Gastrocnemius medialis (tissue), 4 donors: ENCODE measurements around the gene MPV17. TPM values are rescaled to one million over a fixed set of nuclear protein-coding genes. Genes with fewer than 3 reads are reported as not detected.
A peak's percentile ranks its signal among the peaks of the same experiment; 100 is the strongest.
"Not testable (repeated sequence)": the region's sequence is repeated elsewhere in the genome, so short reads cannot be mapped to it uniquely, and the experiment has no call there.

ENCODE experiments used
- ATAC-seq, 2 donors: fragments of 150-250 bp; one replicate each; pipeline ENCODE4 v1.9.1; 2016
- DNase-seq, 2 donors: peaks; one replicate each; pipeline ENCODE4 v3.0.0-alpha.2; 2019
- H3K27ac ChIP-seq, 4 donors: fragments of 200-600 bp; sonication (generic); 1 replicate in 1 of 4; 2 replicates in 3 of 4; pipeline ENCODE4 v1.5.1; 2016 to 2018; ENCODE audit warnings: mild to moderate bottlenecking in 2 of 4, moderate library complexity in 1 of 4
- H3K27me3 ChIP-seq, 3 donors: fragments of 200-600 bp; sonication (generic) in 2 of 3; 1 replicate in 1 of 3; 2 replicates in 2 of 3; pipeline versions ENCODE4 v1.5.1 to v1.6.0; 2016 to 2019; ENCODE audit warnings: mild to moderate bottlenecking in 1 of 3, moderate library complexity in 1 of 3
- H3K36me3 ChIP-seq, 2 donors: fragments of 200-600 bp; sonication (generic) in 1 of 2; one replicate each; pipeline ENCODE4 v1.5.1; 2017 to 2018
- H3K4me1 ChIP-seq, 2 donors: fragments of 200-600 bp; sonication (generic) in 1 of 2; one replicate each; pipeline ENCODE4 v1.5.1; 2016 to 2017; ENCODE audit warnings: mild to moderate bottlenecking in 2 of 2
- H3K4me3 ChIP-seq, 4 donors: fragments of 200-600 bp; sonication (generic) in 3 of 4; 1 replicate in 1 of 4; 2 replicates in 3 of 4; pipeline ENCODE4 v1.5.1; 2016 to 2019; ENCODE audit warnings: mild to moderate bottlenecking in 2 of 4
- H3K9me3 ChIP-seq, 3 donors: fragments of 200-600 bp; sonication (generic) in 2 of 3; 1 replicate in 1 of 3; 2 replicates in 2 of 3; pipeline ENCODE4 v1.5.1; 2016 to 2019
- CTCF ChIP-seq, 5 experiments: fragments of 450-650 bp in 3 of 5; fragments of 200-600 bp in 2 of 5; sonication (generic) in 2 of 5; IDR thresholded peaks in 4 of 5; conservative IDR thresholded peaks in 1 of 5; 1 replicate in 4 of 5; 2 replicates in 1 of 5; pipeline ENCODE4 v1.5.1; 2016 to 2019; ENCODE audit warnings: antibody characterized with exemption in 5 of 5, mild to moderate bottlenecking in 3 of 5, moderate library complexity in 3 of 5
- POLR2A ChIP-seq, 2 donors: fragments of 450-650 bp; IDR thresholded peaks; one replicate each; pipeline ENCODE4 v1.6.1; 2017; ENCODE audit warnings: antibody characterized with exemption in 2 of 2, mild to moderate bottlenecking in 2 of 2, moderate library complexity in 2 of 2
- in situ Hi-C, 4 donors: fragments of 200-750 bp; cut with MboI; loops; one replicate each; pipeline versions ENCODE4 v1.15.0 to v1.8.0; 2017; ENCODE audit warnings: low sequenced_read_pairs in 4 of 4
- intact Hi-C: fragments of 100-400 bp; cut with DNase I; formaldehyde crosslinking; loops from one replicate; pipeline ENCODE4 v1.15.1; 2023; ENCODE audit warnings: low total_unique reads
- total RNA-seq, 4 donors: library from RNA; depleted of rRNA; stranded (reverse); fragments of >200 nt; gene quantifications; one replicate each; pipeline versions ENCODE4 v1.1.0 to v1.2.3, GENCODE V29; 2016

Gene MPV17
- total RNA-seq, 4 donors from 2014 or later, result 9.9 to 16.0 (median 11.5) TPM

GRCh38 chr2:27356056-27356381 lies 33.1 kb upstream of the MPV17 start:
- ATAC-seq (peak; percentile 52 to 53), DNase-seq (peak; percentile 63 to 79)
- peak overlapping the region; percentile 92 to 99 (median 94) for H3K27ac ChIP-seq
- intact Hi-C loops (loop anchor here (1.0 to 5.0 kb wide), 4 partner anchors 33 to 144 kb away; partner anchors contain the start of genes ATRAID, MPV17, PPM1G and SLC5A6), in situ Hi-C loops (no loop called here)
- no peaks in the 10 kb centered on the region for H3K9me3 ChIP-seq
- H3K27me3 ChIP-seq, result no peaks in the 10 kb centered on the region
- TF ChIP-seq POLR2A (IDR thresholded peaks at IDR 0.05) (no peak), CTCF (IDR thresholded peaks at IDR 0.05 in 4 of 5, conservative IDR thresholded peaks at IDR 0.05 in 1 of 5) (no peak)
- H3K4me1 ChIP-seq, result peaks cover 42 to 53% of the 10 kb centered on the region in 2 donors
- H3K4me3 ChIP-seq, result peak overlapping the region; percentile 69 to 98 (median 93)
- no peaks in the 10 kb centered on the region for H3K36me3 ChIP-seq

- intact Hi-C loops (no loop called here), in situ Hi-C loops (no loop called here)
- TF ChIP-seq POLR2A (IDR thresholded peaks at IDR 0.05) (no peak), CTCF (IDR thresholded peaks at IDR 0.05 in 4 of 5, conservative IDR thresholded peaks at IDR 0.05 in 1 of 5) (no peak)
- H3K9me3 ChIP-seq, result no peaks in the 10 kb centered on the region
- H3K27ac ChIP-seq, result peak overlapping the region; percentile 92 to 99 (median 94)
- no peak overlapping the region for H3K4me3 ChIP-seq
- no peak for ATAC-seq
- peaks cover 42 to 53% of the 10 kb centered on the region in 2 donors for H3K4me1 ChIP-seq
- DNase-seq, result no peak
- no peaks in the 10 kb centered on the region for H3K36me3 ChIP-seq
- no peaks in the 10 kb centered on the region for H3K27me3 ChIP-seq
Observed at GRCh38 chr2:27354597-27354927, 31.7 kb upstream of the MPV17 start.

GRCh38 chr2:27353762-27354596 lies 31.1 kb upstream of the MPV17 start:
- in situ Hi-C loops, result no loop called here
- Histone ChIP-seq H3K27me3 (no peaks in the 10 kb centered on the region), H3K4me3 (no peak overlapping the region), H3K36me3 (no peaks in the 10 kb centered on the region), H3K27ac (peak overlapping the region; percentile 92 to 99 (median 94)), H3K4me1 (peaks cover 42 to 53% of the 10 kb centered on the region in 2 donors), H3K9me3 (no peaks in the 10 kb centered on the region)
- intact Hi-C loops, result no loop called here
- ATAC-seq (peak in 1 of 2 donors; percentile 29), DNase-seq (peak; percentile 40 to 80)
- TF ChIP-seq CTCF (IDR thresholded peaks at IDR 0.05 in 4 of 5, conservative IDR thresholded peaks at IDR 0.05 in 1 of 5), result no peak
- TF ChIP-seq POLR2A (IDR thresholded peaks at IDR 0.05), result no peak

GRCh38 chr2:27353386-27353761 lies 30.5 kb upstream of the MPV17 start:
- in situ Hi-C loops, H3K4me3 ChIP-seq, H3K27me3 ChIP-seq, ATAC-seq, H3K9me3 ChIP-seq, H3K36me3 ChIP-seq, intact Hi-C loops, DNase-seq: not testable (repeated sequence)
- peaks cover 40 to 53% of the 10 kb centered on the region in 2 donors for H3K4me1 ChIP-seq
- H3K27ac ChIP-seq, result peak overlapping the region; percentile 92 to 99 (median 94)

- ATAC-seq, result no peak
- H3K4me1 ChIP-seq, result peaks cover 29 to 47% of the 10 kb centered on the region in 2 donors
- intact Hi-C loops (no loop called here), in situ Hi-C loops (no loop called here)
- no peaks in the 10 kb centered on the region for H3K27me3 ChIP-seq
- H3K9me3 ChIP-seq, result no peaks in the 10 kb centered on the region
- no peaks in the 10 kb centered on the region for H3K36me3 ChIP-seq
- no peak for DNase-seq
- H3K4me3 ChIP-seq, result no peak overlapping the region
- no peak for TF ChIP-seq POLR2A (IDR thresholded peaks at IDR 0.05)
- no peak for TF ChIP-seq CTCF (IDR thresholded peaks at IDR 0.05 in 4 of 5, conservative IDR thresholded peaks at IDR 0.05 in 1 of 5)
- peak overlapping the region in 1 of 4 donors; percentile 7 for H3K27ac ChIP-seq
Observed at GRCh38 chr2:27351802-27352598, 29.1 kb upstream of the MPV17 start.
